Mucosa of gallbladder (tissue), 1 donor: Measurements from ENCODE around the gene EFNA2. TPM values are rescaled to one million over a fixed set of nuclear protein-coding genes. Genes with fewer than 3 reads are reported as not detected.
A peak's percentile ranks its signal among the peaks of the same experiment; 100 is the strongest.
"Not testable (repeated sequence)": the region's sequence is repeated elsewhere in the genome, so short reads cannot be mapped to it uniquely, and the experiment has no call there.

Experiments
- DNase-seq: peaks from one replicate; pipeline ENCODE4 v3.0.0-alpha.2; 2020; ENCODE audit warnings: low spot score
- total RNA-seq: library from RNA; stranded (reverse); gene quantifications from one replicate; pipeline ENCODE4 v1.2.1, GENCODE V29; 2021
- donor health status: DM: no; HTN: no; CAD: no.

Gene EFNA2
- total RNA-seq, result 8.4 TPM

GRCh38 chr19:1285737-1286360, at the start of gene EFNA2:
Gene EFNA2 (plus strand): TSS chr19:1285873. CDS start chr19:1286169, 296 bp downstream.
- DNase-seq, result no peak

- DNase-seq, result no peak
Observed at GRCh38 chr19:1236576-1236975, 49.1 kb upstream of the EFNA2 start.

GRCh38 chr19:1237027-1237659, 48.5 kb upstream of the EFNA2 start:
- DNase-seq, result no peak

GRCh38 chr19:1237754-1238368, 47.8 kb upstream of the EFNA2 start, which contains the start of gene CBARP:
Gene CBARP (minus strand): TSS chr19:1238005. CDS start chr19:1236100, 1,905 bp downstream.
- DNase-seq, result no peak

- no peak for DNase-seq
Observed at GRCh38 chr19:1238369-1239303, 47.0 kb upstream of the EFNA2 start.

- no peak for DNase-seq
Observed at GRCh38 chr19:1239420-1239795, 46.3 kb upstream of the EFNA2 start.

- DNase-seq, result peak; percentile 88
Observed at GRCh38 chr19:1239796-1240737, 45.6 kb upstream of the EFNA2 start.

GRCh38 chr19:1240925-1241324, 44.7 kb upstream of the EFNA2 start:
- no peak for DNase-seq

- DNase-seq, result peak; percentile 95
Observed at GRCh38 chr19:1241417-1242095, 44.1 kb upstream of the EFNA2 start, which contains the start of gene ATP5F1D. Gene ATP5F1D (plus strand): TSS chr19:1241751. CDS start chr19:1241851, 100 bp downstream.

GRCh38 chr19:1243768-1244692, 41.6 kb upstream of the EFNA2 start:
- peak; percentile 89 for DNase-seq

GRCh38 chr19:1244693-1245451, 40.8 kb upstream of the EFNA2 start:
- DNase-seq, result no peak

GRCh38 chr19:1245494-1246264, 40.0 kb upstream of the EFNA2 start:
- DNase-seq, result no peak

- not testable (repeated sequence) for DNase-seq
Observed at GRCh38 chr19:1246265-1247087, 39.2 kb upstream of the EFNA2 start.

GRCh38 chr19:1247748-1248138, 37.9 kb upstream of the EFNA2 start:
- DNase-seq, result no peak

GRCh38 chr19:1248139-1248785, 37.4 kb upstream of the EFNA2 start, which contains the start of gene MIDN:
Gene MIDN (plus strand): TSS chr19:1248583. CDS start chr19:1250297, 1,714 bp downstream.
- DNase-seq, result peak; percentile 83

GRCh38 chr19:1248786-1249297, 36.8 kb upstream of the EFNA2 start:
- DNase-seq, result peak; percentile 69
